ENCODE data around the gene ZDHHC19.
"Not testable (repeated sequence)": the region's sequence is repeated elsewhere in the genome, so short reads cannot be mapped to it uniquely, and the experiment has no call there.

ZDHHC19 gene

DNA sequence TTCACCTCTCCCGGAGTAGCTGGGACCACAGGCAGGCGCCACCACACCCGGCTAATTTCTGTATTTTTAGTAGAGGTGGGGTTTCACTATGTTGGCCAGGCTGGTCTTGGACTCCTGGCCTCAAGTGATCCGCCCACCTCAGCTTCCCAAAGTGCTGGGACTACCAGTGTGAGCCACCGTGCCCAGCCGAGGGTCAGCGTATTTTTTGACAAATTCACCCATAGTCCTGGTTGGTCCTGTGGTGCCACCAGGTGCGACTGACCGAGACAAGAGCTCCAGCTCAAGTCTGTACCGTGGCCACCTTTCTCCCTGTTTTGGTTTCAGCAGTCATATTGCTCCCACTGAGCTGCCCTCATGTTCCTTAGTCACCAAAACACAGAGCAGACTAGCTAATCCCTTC, 13.9 kb upstream of the ZDHHC19 start:
- DNase-seq (ENCODE audit: low spot score) = no peak

DNA sequence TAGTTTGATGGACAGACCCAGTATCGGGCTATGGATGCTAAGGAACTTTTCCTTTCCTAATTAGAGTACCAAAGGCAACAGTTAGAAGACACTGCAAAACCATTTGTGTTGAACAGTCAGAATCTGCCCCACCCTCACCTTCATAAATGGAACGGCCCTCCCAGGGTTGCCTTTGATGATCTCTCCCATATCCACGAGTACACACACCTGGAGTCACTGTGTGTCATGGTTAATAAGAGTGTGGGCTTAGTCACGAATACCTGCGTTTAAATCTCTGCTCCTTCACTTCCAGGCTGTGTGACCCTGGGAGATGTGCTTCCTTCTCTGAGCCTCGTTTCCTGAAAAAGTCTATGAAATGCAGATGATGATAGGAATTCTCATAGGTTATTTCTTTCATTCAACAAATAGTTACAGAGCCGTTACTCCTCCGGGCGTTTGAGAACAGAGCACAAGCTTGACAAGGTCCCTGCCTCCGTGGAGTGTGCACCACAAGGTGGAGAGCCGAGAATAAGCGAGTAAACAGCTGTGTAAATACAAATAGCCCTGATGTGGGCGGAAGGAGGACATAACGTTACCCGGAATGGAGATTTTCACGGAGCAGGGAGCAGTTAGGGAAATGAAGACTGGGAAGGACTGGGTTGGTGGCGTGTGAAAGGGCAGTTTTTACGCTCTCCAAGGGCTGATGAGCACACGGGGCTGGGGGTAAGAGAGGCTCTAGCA, 11.8 kb upstream of the ZDHHC19 start:
- no peak for DNase-seq (ENCODE audit: low spot score)

DNA sequence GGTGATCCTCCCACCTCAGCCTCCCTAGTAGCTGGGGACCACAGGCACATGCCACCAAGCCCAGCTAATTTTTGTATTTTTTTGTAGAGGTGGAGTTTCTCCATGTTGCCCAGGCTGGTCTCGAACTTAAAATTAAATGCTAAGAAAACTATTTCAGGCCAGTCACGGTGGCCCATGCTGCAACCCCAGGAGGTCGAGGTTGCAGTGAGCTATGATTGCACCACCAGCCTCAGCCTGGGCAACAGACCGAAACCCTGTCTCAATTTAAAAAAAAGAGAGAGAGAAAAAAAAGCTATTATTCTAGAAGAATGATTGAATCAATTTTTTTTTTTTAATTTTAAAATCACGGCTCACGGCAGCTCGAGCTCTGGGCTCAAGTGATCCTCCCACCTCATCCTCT, 9.8 kb upstream of the ZDHHC19 start:
- no peak for DNase-seq (ENCODE audit: low spot score)

DNA sequence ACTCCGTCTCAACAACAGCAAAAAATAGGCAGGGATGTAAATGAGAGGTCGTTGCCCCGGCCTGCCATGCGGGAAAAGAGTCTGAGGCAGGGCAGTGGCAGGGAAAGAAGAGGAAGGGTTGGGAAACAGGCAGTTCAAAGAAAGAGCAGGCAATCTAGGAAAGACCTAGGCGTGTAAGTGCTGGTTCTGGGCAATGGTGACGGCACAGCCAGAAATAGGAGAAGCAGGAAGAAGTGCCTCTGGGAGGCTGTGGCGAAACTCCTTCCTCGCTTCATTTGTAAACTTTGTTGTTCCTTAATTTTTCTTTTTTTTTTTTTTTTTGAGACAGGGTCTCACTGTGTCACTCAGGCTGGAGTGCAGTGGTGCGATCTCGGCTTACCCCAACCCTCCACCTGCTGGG, 9.4 kb upstream of the ZDHHC19 start:
- no peak for DNase-seq (ENCODE audit: low spot score)

DNA sequence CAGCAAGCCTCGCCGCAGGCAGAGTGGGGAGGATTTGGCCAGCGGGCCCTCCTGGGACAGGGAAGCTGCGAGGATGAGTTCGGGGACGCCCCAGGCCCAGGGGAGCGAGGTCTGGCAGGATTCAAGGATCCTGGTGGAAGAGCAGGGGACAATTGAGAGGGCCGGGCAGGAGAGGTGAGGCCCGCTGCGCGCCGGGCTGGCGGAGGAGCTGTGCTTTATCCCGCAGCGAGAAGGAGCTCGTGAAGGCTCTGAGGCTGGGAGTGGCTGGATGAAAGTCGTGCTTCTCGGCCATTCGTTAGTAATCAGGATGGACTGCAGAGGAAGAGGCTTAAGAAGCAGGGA, 8.7 kb upstream of the ZDHHC19 start:
- no peak for DNase-seq (ENCODE audit: low spot score)

DNA sequence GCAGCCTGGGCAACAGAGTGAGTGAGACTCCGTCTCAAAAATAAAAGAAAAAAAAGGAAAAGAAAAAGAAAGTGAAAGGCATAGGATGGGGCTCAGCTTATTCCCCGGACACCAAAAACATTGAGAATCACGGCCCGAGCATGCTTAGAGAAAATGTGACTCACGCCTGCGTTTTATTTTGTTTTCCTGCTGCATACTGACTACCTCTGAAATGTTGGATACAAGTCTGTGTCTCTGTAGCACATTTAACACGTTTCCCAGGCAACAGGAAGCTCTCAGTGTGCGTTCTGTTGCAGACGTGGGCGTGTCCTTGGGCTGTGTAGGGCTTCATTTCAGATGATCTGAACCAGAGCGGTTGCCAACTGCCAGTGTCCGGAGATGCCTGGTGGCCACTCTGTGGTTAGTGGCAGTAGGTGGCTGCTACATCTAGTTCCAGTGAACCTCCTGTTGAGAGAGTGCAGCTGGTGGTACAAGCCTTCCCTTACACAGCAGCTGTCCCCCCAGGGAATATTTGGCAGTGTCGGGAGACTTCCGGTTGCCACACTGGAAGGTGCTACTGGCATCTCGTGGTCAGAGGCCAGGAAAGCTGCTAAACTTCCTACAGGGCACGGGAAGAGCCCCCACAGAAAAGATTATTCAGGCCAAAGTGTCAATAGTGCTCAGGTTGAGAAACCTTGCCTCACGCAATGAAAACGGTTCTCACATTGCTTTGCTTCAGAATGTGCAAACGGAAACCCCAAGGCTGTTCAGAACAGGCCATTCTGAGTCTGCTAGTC, 8.2 kb upstream of the ZDHHC19 start:
- DNase-seq (ENCODE audit: low spot score) = peak; percentile 62

DNA sequence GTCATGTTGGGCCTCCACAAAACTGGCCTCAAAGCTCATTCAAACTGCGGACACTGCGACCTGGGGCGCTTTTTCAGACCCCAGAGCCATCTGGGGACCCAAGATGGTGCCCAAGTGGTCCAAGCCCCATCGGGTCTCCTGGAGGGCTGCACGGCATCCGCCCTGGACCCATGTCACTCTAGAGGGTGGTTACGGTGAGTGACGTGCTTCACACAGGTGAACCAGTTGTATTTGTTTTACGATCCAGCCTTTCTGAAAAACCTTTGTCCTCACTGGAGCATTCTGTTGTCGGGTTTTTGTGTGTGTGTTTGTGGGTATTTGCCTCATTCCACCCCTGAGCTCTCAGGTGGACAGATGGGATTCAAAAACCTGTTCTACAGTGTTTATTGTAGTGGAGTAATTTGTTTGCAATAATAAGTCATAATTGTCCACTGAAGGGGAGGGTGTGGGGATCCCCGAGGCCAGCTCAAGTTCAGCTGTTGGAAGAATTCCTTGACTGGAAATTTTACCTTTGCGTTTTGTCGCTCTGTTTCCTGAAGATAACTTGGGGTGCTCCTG, 7.0 kb upstream of the ZDHHC19 start:
- no peak for DNase-seq (ENCODE audit: low spot score)

DNA sequence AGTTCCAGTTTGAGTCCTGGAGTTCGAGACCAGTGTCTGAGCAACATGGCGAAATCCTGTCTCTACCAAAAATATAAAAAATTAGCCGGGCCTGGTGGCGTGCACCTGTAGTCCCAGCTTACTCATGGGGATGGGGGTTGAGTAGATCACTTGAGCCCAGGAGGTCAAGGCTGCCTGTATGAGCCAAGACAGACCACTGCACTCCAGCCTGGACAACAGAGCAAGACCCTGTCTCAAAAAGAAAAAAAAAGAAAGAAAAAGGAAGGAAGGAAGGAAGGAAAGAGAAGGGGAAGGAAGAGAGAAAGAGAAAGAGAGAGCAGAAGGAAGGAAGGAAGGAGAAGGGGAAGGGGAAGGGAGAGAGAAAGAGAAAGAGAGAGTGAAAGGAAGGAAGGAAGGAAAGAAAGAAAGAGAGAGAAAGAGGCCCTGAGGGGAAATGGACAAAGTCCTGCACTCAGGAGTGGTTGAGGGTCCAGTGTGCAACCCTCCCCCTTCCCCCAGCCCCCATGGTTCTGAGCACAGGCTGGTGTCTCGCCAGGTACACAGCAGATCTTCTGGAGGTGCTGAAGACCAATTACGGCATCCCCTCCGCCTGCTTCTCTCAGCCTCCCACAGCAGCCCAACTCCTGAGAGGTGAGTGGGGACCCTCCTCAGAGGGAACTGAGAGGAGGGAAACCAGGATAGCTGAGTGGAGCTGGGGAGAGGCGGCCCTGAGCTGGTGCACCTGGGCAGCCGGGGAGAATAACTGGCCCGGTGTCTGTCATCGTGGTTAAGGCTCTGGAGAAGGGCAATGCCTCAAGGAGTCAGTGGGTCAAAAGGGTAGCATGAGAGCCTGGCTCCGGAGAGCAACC, 6.3 kb upstream of the ZDHHC19 start:
- no peak for DNase-seq (ENCODE audit: low spot score)

DNA sequence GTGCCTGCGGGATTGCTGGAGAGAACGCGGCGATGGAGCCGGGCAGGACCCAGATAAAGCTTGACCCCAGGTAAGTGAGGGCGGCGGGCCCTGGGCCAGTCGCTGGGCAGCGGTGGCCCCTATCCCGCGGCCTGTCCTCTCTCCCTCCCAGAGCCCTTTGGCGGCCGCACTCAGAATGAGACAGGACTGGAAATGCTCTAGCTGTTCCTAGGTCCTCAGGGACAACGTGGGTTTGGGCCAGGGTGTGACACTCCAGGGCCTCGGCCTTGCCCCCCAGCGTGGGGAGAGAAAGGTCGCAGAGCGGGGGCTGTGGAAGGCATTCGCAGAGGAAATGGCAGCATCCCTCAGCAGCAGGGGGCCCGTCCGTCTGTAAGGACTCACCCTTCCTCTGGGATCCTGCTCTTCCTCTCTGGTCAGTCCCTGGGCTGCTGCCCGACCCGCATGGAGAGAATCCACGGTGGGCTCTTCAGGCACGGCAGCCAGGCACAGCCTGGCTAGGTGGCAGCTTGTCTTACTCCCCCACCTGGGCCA, 5.5 kb upstream of the ZDHHC19 start:
- DNase-seq (ENCODE audit: low spot score) = no peak

DNA sequence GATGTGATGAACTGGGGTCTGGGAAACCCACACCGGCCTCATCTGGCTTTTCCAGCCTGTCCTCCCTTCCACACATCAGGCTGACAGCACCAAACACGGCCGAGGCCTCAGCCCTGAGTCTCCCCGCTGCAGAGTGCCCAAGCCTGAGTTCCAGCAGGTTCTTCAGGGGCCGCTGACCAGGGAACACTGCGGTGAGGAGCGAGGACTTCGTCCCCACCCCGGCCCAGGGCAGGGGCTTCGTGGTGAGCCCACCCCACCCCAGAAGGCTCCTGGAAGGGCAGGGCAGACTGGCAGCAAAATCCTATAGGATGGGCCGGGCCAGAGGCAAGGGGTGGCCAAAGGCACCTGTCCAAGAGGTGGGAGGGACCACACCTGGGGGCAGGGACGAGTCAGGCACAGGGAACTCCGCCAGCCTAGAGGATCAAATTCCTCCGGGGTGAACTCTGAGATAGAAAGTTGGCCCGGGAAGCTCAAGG, 4.9 kb upstream of the ZDHHC19 start, which contains the start of gene SLC51A:
TSS of gene SLC51A (plus strand) at position 446 of the 476 bp plus-strand sequence. CDS start 179 bp downstream, outside the sequence.
- no peak for DNase-seq (ENCODE audit: low spot score)

DNA sequence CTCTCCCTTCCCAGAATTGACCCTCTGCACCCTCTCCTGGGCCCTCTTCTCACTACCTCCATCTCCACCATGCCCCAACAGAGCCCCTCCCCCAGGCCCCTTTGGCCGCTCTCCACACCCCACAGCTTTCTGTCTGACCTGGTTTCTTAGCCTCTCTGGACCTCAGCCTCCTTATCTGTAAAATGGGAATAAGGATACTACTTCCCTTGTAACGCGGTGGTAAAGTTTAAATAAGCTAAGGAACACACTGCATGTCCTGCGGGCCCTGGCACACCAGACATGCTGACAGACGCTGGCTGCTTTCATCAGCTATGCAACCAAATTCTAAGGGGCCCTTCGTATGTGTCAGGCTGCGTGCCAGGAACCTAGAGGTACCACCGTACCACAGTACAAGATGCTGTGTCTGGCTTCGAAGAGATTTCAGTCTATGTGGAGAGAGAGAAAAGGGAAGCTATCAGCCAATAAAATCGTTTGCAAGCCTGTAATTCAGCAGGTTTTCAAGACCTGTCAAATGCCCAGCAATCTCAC, 4.4 kb upstream of the ZDHHC19 start:
- DNase-seq (ENCODE audit: low spot score) = no peak

DNA sequence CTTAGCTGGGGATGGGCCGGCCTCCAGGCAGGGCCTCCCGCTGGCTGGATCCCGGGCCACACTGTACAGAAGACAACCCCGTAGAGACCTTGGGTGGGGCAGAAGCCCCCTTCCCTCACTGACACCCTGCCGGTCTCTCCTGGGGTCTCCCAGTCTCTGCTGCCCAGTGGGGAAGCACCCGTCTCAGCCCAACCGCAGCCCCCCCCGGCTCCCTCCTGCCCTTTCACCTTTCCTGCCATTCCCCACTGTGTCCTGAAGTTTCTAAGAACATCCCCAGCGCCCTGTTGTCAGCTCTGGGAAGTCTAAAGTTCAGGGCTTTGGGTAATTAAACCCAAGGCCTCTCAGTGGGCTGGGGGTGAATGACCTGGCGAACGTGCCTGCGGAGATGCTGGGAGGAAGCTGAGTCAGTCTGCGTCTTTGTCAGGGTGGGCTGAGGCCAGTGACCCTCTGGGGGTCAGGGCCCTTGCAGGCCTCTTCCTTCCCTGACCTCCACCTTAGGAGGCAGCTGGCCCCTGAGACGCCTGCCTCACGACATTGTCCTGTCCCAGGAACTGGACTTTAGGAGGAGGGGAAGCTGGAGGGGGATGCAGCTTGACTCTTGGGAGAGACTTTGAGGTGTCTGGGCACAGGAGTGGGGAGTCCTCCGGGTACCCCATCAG, 3.7 kb upstream of the ZDHHC19 start:
- no peak for DNase-seq (ENCODE audit: low spot score)

DNA sequence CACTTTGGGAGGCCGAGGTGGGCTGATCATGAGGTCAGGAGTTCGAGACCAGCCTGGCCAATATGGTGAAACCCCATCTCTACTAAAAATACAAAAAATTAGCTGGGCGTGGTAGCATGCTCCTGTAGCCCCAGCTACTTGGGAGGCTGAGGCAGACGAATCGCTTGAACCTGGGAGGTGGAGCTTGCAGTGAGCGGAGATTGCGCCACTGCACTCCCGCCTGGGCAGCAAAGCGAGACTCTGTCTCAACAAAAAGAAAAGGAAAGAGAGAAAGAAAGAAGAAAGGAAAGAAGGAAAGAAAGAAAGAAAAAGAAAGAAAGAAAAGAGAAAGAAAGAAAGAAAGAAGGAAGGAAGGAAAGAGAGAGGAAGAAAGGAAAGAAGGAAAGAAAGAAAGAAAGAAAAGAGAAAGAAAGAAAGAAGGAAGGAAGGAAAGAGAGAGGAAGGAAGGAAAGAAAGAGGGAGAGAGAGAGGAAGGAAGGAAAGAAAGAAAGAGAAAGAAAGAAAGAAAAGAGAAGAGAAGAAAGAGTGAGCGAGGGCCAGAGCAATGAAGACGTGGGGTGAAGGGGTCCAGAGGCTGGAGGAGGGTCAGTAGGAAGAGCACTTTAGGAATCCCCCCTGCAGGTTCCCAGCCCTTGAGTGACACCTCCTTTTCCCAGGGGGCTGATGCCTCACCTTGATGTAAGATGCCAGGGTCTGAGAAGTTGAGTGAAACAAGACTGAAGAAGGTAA, 1.1 kb downstream of the ZDHHC19 start:
- not testable (repeated sequence) for DNase-seq (ENCODE audit: low spot score)

DNA sequence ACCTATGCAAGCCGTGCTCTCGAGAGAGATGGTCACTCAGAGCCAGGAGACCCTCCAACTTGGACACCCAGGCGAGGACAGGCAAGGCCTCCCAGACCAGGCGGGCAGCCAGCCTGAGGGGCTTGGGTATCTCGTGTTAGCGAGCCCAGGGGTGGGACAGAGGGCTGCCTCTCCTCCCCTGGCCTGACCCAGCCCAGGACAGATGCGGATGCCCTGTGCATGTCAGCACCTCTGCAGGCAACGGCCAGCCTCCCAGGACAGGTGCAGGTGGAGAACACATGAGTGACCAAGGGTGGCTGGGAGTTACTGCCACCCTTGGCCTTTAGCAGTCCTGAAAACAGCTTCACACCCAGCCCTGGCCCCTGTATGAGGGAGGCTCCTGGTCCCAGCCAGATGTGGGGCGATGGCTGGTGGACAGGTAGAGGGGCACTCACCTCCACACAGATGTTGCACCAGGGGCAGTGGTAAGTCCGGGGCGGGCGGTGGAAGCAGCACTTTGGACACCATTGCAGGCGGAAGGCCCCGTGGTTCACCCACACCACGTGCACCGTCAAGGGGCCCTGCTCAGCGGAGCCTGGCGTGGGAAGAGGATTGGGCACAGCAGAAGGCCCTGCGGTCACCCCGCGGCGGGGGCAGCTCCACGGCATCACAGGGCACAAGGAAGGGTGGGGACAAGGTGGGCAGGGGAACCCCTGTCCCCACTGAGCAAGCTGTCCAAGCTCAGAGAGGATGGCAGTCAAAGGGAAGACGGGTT, 2.1 kb downstream of the ZDHHC19 start:
- no peak for DNase-seq (ENCODE audit: low spot score)

DNA sequence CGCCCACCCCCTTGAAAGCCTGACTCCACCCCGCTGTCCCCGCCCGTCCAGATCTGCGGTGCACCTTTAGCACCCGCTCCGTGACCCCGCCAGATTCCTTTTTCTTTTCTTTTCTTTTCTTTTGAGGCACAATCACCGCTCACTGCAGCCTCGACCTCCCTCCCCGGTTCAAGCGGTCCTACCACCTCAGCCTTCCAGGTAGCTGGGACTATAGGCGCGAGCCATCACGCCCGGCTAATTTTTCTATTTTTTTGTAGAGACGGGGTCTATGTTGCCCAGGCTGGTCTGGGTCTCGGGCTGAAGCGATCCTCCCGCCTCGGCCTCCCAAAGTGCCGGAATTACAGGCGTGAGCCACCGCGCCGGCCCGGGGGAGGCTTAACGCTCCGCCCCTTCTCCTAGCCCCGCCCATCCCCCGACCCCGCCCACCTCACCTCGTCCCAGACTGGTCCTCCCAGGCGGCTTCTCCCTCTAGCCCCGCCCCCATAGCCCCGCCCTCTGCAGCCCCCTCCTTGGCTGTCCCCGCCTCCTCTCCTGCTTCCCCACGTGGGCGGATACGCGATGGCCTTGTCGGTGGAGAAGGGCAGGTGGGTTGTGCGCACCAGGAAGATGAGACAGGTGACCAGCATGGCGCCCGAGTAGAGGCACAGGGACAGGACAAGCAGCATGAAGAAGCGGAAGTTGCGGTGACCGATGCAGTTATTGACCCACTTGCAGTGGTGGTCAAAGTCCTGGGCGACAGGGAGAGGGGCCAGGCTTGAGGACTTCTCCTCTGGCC, 3.2 kb downstream of the ZDHHC19 start:
- no peak for DNase-seq (ENCODE audit: low spot score)

DNA sequence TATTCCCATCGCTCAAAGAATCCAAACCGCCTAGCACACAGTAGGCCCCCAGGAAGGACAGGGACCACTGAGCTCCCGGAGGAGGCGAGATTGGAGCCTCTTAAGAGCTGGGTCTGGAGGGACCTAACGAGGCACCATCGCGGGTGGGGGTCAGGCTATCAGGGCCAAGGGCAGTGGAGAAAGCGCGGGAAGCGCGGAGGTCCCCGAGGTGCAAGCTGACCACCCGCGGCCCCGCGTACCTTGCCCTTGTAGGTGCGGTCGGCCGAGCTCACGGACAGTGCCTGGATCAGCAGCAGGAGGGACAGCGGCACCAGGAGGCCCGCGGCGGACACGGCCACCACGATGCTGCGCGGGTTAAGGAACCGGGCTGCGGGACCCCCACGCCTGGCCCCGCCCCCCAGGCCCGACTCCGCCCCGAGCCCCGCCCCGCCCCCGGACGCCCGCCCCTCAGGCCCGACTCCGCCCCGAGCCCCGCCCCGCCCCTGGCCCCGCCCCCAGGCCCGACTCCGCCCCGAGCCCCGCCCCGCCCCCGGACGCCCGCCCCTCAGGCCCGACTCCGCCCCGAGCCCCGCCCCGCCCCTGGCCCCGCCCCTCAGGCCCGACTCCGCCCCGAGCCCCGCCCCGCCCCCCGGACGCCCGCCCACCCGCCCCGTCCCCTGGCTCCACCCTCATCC, 3.9 kb downstream of the ZDHHC19 start:
- DNase-seq (ENCODE audit: low spot score) = no peak

DNA sequence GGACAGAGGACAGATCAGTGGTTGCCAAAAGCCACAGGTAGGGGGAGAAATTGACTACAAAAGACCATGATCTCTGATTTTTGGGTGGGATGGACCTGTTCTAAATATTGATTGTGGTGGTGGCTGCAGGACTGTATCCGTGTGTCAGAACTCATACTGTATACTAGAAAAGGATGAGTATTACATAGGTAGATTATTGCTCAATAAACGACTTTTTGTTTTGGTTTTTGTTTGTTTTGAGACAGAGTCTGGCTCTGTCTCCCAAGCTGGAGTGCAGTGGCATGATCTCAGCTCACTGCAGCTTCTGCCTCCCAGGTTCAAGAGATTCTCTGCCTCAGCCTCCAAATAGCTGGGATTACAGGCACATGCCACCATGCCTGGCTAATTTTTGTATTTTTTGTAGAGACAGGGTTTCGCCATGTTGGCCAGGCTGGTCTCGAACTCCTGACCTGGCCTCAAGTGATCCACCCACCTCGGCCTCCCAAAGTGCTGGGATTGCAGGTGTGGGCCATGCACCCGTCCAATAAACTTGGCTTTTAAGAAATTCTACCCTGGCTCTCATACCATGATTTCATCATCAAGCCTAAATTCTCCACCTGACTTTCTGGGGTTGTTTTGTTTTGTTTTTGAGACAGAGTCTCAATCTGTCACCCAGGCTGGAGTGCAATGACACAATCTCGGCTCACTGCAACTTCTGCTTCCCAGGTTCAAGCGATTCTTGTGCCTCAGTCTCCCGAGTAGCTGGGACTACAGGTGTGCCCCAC, 5.6 kb downstream of the ZDHHC19 start:
- DNase-seq (ENCODE audit: low spot score) = not testable (repeated sequence)

DNA sequence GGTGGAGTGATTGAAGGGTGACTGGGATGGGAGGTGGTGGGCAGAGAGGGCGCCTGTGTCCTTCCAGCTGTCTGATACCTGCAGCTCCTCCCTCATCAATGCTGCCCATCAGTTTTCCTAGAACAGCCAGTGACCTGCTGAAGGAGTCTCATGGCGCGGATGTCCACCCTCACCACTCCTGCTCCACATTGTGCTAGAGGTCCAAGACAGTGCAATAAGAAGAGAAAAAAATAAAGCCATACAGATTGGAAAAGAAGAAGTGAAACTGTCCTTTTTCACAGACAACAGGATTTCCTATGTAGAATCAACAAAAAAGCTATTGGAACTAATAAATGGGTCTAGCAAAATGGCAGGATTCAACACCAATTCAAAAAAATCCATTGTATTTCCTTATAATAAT, 7.4 kb downstream of the ZDHHC19 start:
- DNase-seq (ENCODE audit: low spot score) = no peak

All from kidney tubule cell (primary cell).